ENCODE measurements around the gene CDK10.
A peak's percentile ranks its signal among the peaks of the same experiment; 100 is the strongest.
"Not testable (repeated sequence)": the region's sequence is repeated elsewhere in the genome, so short reads cannot be mapped to it uniquely, and the experiment has no call there.

CDK10 gene

DNA sequence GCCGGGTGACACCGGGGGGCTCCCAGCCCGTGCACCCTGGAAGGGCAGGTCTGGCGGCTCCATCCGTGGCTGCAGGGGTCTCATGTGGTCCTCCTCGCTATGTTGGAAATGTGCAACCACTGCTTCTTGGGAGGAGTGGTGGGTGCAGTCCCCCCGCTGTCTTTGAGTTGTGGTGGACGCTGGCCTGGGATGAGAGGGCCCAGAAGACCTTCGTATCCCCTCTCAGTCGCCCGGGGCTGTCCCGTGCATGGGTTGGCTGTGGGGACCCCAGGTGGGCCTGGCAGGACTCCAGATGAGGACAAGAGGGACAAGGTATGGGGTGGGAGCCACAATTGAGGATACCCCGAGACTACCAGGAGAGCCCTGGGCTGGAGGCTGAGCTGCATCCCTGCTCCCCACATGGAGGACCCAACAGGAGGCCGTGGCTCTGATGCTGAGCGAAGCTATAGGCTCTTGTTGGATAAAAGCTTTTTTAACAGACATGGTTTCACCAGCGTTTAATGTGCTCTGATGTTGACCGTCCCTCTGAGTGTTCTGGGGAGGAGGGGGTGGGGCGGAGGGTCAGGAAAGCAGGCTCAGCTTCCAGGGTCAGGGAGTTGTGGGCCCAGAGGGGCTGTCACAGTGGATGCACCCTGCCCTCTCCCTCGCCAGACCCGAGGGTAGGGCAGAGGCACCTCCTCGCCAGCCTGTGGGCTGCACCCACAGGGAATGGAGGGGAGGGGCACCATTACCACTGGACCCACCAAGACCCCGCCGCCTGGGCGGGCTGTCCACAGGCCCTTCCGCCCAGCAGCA, 9.6 kb downstream of the CDK10 start:
- no peak for DNase-seq (ENCODE audit: low spot score)

DNA sequence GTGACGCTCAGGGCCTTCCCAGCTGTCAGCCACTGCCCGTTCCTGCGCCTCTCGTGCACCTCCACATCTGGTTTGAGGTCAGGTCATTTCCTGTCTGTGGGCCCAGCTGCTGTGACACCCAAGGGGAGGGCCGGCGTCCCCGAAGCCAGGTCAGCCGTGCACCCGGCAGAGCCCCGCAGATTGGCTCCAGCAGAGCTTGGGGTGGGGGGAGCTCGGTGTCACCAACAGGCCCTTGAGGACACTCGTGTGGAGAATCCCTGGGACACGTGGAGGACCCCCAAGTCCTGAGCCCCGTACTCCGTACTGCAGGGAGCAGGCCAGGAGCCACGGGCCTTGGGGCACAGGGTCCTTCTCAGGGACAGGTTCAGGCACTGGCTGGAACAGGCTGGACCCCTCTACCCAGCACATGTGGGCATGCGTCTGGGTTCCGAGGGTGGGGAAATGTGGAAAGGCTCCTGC, 10.2 kb downstream of the CDK10 start:
- peak; percentile 25 for DNase-seq (ENCODE audit: low spot score)

DNA sequence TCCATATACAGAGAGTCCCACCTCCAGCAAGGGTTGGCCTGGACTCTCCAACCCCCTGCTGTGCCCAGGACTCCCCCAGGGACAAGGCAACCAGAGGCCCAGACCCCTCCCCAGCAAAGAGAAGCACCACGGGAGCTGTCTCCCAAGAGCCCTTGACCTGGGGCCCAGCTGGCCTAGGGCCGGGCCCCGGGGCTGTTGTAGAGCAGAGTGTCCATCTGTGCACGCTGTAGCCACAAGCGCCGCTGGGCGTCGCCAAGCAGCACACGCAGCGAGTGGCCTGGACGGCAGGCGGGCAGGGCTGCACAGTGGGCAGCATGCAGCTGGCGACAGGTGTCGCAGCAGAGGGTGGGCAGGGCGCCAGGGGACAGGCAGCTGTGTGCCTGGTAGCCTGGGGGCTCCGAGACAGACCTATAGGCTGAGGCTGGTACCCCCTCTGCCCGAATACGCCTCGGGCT, 10.7 kb downstream of the CDK10 start:
- no peak for DNase-seq (ENCODE audit: low spot score)

DNA sequence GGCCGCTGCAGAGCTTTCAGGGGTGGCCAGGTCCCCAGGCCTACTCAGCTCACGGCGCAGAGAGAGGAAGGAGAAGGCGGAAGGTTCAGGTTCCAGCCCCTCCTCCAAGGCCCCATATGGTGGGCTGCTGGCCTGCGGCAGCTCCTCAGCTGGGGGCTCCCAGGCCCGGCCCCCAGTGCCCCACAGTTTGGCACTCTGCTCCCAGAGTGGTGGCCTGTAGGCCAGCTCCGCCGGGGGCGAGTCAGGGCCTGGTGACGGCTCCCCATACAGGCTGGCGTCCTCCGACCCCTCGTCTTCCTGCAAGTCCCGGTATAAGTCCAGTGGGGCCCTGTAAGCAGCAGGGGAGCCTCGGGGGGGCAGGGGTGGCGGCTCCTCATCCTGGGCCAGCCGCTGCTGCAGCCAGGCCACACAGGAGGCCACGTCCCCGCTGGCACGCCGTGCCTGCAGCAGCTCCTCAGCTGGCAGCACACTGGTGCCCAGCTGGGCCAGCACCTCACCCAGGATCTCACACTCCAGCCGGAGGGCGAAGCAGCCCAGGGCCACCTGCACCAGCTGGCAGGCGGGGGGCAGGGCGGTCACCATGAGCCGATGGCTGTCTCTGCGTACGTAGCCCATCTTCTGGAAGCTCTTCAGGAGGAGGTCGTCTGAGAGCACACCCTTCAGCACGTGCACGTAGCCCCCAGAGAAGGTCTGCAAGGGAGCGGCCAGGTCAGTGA, 11.3 kb downstream of the CDK10 start:
- no peak for DNase-seq (ENCODE audit: low spot score)

DNA sequence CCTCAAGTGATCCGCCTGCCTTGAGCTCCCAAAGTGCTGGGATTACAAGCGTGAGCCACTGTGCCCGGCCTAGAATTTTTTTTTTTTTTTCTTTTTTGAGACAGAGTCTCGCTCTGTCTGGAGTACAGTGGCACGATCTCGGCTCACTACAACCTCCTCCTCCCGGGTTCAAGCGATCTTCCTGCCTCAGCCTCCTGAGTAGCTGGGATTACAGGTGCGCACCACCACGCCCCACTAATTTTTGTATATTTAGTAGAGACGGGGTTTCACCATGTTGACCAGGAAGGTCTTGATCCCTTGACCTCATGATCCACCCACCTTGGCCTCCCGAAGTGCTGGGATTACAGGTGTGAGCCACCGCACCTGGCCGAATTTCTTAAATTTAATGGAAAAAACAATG, 12.2 kb downstream of the CDK10 start:
- not testable (repeated sequence) for DNase-seq (ENCODE audit: low spot score)

DNA sequence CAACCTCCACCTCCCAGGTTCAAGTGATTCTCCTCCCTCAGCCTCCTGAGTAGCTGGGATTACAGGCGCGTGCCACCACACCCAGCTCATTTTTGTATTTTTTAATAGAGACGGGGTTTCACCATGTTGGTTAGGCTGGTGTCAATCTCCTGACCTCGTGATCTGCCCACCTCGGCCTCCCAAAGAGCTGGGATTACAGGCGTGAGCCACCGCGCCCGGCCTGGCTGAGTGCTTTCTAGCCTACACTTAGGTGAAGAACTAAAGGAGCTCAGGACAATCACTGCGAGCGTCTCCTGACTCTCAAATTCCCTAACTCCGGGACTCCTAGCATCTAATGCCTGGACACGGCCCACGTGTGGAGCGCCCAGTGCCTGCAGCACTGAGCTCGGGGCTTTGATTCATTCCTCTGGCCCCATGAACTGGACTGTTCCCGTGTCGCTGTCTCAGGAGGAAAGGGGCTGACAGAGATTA, 13.2 kb downstream of the CDK10 start:
- not testable (repeated sequence) for DNase-seq (ENCODE audit: low spot score)

DNA sequence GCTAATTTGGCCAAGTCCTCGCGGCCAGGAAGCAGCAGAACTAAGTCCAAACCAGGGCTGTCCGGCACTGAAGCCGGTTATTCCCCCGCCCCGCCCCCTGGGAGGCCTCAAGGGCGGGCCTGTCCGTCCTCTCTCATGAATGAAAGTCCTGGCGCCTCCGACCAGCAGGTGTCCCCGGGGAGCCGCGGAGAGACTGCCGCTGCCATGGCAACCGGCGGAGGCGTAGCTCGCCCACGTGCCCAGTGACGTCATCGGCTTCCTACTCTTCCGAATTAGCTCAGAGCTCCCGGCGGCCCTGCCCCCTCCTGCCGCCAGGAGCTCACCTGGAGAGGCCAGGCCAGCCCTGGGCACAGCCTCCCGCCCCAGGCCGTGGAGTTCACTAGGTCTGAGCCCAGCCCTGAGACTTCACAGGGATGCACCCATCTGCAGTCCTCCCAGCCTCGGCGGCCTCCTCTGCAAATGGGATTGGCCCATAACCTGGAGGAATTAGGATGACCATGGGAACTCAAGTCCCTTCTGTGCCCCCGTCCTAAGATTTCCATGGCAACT, 13.7 kb downstream of the CDK10 start:
- DNase-seq (ENCODE audit: low spot score) = peak; percentile 95

DNA sequence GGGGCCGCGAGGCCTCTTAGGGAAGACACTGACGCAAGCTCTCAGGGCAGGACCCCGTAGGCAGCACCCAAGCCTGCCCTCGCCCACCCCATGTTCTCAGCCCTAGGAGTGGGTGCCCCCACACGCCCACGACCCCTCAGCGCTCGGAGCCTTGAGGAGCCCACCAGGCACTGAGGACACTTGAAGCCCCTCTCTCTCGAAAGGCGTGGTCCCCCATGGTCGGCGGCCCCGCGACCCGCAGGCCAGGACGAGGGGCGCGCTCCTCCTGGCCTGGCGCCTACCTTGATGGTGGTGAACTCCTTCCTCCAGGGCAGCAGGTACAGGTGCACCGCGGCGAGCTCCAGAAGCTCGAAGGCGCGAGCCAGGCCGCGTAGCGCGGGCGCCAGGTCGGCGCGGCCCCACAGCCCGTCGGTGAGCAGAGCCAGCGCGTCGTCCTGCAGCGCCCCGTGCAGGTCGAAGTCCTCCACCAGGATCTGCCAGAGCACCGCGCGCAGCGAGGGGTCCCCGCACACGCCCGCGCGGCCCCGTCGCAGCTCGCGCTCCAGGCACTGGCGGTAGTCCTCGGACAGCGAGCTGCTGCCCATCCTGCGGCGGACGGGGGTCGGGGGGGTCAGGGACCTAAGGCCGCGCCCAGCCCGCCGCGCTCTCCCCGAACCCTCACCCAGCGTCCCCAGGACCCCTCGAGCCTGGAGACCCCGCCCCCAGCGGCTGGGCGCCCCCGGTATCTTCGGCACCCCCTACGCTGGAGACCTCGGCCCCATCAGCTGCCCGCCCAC, 14.3 kb downstream of the CDK10 start:
- peak; percentile 51 for DNase-seq (ENCODE audit: low spot score)

DNA sequence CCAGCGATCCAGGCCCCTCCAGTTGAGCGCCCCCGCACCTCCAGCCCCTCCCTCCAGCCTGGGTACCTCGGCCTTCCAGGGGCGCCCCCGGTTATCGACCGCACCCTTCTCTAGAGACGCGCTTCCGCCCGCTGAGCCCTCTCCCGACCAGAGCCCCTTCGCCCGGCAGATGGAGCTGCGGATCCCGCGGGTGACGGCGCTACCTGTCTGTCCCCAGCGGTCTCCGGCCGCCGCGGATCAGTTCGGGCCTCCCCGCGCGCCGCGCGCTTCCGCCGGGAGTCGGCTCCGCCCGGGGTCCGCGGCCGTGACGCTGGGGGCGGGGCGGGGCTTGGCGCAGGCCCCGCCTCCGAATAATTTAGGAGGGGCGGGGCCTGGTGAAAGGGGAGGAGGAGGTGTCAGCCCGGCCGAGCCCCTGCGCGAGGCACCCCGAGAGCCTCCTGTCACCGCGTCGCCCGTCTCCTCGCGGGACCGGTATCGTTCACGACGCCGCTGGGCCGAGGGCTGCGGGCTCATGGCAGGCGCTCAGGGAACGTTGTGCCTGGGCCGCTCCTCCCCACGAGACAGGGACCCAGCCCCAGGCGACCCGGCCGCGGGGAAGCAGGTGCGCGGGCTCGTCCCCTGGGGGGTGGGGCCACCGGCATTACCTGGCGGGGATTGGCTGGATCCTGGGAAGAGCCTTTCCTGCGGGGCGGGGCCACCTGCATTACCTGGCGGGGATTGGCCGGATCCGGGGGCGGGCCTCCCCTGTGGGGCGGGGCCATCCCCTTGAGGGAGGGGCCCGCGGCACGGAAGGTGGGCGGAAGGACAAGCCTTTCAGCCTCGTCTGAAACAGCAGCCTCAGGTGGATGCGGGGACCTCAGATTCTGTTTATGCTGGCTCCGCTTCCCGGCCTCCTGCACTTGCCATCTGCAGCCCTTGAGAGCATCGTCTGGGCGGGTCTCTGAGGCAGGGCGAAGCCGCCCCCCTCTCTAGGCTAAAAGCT, 15.2 kb downstream of the CDK10 start, which contains the start of gene SPATA2L:
Gene SPATA2L (minus strand): TSS at position 281 of the 982 bp plus-strand sequence. CDS start 473 bp downstream, outside the sequence.
- peak; percentile 97 for DNase-seq (ENCODE audit: low spot score)

DNA sequence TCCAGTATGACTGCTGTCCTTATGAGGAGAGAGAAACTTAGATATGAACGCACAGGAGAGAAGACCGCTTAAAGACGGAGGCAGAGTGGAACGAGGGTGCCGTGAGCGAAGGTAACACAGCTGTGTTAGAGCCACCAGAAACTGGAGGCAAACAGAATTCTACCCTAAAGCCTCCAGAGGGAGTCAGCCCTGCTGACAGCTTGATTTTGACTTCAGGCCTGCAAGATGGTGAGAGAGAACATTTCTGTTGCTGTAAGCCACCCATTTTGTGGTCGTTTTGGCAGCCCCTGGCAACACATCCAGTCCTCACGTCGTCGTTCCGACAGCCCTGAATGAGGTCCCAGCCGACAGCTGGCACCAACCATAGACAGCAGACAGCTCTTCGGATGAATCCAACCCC, 17.8 kb downstream of the CDK10 start:
- no peak for DNase-seq (ENCODE audit: low spot score)

DNA sequence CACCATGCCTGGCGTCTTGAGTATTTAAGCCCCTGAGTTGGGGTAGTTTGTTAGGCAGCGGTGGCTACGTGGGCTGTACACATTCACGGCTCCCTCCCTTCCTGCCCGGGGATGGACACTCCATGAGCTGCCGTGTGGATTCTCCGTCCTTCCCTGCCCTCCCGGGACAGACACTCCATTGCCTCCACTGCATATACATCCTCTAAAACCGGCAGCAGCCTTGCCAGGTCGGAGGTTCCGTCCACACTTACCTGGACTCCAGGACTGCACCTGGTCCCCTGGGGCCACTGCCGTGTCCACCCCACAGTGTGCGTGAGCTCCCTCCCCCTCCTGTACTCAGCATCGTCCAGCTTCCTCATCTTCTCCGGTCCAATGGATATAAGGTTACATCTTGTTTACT, 18.5 kb downstream of the CDK10 start:
- DNase-seq (ENCODE audit: low spot score) = no peak

DNA sequence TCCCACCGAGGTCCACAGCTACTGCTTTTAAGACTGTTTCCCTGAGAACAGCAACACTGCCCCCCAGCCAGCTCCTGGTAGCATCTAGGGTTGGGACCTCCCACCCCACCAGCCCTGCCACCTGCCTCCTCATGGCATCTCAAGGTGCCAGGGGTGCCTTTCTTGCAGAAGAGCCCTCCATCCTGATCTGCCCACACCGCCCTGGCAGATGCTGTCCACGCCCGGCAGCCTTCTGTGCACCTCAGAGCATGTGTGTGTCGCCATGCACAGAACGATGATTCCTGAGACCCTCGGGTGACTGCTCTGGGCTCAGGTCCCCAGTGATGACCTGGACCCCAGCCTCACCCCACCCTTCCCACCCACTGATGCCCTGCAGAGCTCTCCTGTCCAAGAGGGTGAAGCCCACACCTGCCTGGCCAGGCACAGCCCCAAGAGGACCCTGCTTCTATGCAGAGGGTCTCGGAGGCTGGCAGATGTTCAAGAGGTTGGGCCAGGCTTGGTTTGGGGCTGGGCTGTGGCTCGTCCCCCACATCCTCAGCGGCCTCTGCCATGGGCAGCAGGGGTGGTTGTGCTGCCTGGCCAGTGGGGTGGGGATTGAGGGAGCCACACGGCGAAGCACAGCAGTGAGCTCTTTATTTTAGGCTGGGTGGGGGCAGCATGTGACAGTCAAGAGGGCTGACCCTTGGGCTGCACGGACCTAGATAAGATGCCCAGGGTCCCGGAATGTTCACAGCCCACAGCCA, 20.2 kb downstream of the CDK10 start:
- DNase-seq (ENCODE audit: low spot score) = no peak

DNA sequence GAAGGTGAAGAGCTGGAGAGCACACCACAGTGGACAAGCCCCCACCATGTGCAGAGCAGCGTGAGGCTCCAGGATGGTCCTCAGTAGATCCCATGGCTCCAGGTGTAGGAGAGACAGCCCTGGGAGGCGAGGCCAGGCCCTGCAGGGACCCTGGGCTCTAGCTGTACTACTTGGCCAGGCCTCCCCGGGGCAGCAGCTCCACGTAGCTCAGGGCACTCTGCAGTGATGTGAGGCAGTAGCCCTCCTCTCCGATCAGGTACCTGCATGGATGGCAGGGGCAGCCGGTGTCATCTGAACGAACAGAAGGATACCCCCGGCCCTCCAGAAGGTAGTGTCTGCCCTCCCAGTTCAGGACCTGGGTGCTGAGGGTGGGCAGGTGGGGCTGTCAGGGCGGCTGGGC, 21.2 kb downstream of the CDK10 start:
- no peak for DNase-seq (ENCODE audit: low spot score)

DNA sequence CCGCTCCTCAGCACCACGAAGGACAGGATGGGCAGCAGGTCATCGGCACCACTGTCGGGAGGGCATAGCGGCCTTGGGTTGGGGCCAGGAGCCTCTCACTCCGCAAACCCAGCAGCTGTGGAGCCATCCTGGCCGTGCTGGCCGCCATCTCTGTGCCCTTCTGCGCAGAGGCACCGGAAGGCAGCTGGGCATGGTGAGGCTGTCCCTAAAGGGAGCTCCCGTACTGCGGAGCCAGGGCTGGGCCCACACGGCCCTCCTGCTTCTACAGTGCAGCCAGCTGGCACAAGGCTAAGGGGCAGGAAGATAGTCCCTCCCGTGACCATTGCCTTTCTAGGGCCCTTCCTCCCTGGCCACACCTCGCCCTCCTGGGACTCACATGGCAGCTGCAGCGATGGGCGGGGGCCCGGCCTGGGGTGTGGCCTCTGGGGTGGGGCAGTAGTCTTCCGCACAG, 22.0 kb downstream of the CDK10 start:
- DNase-seq (ENCODE audit: low spot score) = no peak

DNA sequence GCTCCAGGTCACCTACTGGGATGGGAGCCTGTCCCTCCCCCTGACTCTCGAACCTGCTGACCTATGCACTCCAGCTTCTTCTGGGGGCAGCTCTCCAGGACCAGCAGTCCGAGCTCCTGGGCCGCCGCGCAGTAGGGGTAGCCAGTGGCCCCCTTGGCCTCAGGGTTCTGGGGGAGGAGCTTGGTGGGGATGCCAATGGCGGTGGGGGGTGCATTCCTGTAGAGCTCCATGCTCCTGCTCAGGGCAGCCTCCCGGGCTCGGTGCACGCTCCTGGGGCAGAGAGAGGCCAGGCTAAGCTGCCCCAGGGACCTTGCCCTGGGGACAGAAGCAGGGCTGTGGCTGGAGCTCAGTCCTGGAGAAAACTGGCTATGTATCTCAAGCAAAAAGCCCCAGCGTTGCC, 22.7 kb downstream of the CDK10 start:
- no peak for DNase-seq (ENCODE audit: low spot score)

DNA sequence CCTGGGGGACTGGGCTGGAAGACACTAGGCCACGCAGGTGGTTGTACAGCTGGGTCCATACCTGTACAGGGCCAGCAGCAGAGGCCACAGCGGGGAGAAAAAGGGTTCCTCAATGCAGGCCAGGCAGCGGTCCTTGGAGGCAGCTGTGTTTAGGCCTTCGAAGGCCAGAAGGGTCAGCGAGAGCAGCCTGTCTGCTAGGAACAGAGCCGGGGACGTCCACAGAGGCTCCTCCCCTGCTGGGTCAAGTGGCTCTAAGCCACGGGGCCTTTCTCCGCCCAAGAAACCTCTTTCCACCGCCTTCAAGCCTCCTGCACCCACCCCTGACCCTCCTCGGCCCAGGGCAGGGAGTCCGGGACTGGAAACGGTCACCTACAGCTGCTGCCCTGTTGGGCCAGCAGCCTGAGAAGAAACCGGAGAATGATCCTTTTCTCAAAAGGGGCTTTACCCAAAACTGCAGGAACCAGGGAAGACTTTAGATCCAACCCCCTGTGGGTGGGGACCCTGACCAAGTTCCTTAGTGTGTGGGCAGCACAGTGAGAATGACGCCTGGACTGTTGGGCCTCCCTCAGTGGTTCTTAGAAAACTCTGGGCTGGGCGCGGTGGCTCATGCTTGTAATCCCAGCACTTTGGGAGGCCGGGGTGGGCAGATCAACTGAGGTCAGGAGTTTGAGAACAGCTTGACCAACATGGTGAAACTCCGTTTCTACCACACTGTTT, 23.4 kb downstream of the CDK10 start:
- DNase-seq (ENCODE audit: low spot score) = no peak

DNA sequence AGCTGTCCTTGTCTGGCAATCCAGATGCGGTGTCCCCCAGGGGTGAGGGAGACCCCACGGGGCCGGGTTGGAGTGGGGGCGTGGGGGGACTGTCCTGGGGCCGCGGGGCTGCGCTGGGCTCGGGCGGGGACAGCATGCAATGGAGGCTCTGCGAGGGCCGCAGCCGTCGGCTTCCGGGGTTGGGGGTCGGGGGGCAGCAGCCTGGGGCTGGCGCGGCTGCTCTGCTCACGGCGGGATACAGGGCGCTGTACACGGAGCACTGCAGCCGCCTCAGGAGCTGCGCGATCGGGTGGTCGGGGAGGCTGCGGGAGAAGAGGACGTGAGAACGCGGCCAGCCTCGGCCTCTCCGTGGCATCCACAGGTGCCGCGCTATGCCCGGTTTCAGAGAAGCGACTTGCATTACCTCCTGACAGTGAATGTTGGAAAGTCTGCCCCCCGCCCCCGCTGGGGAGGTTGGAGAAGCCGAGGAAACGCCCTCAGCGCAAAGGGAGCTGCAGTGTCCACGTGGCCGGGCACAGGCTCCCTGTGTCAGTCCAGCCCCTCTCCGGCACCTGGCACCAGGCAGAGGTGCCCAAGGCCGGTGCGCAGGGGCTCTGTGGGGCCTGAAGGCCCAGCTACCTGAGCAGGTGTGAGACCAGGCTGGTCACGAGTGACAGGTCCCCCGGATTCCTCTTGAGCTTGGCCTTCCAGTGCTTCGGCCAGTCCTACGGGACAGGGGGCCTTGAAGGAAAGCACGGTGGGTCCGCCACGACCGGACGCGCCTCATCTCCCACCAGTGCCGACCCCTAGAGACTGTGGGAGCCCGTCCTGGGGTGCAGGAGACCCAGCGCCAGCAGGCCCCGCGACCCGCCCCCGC, 24.4 kb downstream of the CDK10 start:
- no peak for DNase-seq (ENCODE audit: low spot score)

DNA sequence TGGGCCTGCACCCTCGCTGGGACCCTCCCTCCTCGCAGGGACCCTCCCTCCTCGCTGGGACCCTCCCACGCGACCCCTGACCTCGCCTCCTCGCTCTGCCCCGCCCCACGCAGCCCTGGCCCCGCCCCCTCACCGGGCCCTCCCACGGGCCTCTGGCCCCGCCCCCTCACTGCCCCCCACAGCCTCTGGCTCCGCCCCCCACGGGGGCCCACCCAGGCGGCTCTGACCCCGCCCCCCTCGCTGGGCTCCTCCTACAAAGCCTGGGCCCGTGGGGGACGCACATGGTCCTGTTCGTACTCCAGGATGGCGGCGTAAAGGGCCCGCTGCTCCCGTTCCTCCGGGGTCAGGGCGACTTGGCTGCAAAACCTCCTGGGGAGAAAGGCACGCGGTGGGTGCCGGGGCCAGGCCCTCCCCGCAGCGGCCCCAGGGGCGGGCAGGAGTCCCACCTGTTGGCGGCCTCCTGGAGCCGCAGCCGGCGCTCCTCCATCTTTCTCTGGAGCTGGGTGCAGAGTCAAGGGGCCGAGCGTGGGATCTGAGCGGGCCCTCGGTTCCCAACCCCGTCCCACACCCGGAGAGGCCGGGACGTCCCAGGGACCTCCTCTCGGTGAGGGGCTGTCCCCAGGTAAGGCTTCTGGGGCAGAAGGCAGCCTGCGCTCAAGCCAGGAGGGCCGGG, 25.2 kb downstream of the CDK10 start:
- DNase-seq (ENCODE audit: low spot score) = peak; percentile 51

Measured in CD4-positive, alpha-beta T cell treated with Interleukin-15 for 4 hours (primary cell).